GM06990 (cell line): ENCODE measurements around the gene STX2.

Source experiments
- DNase-seq: peaks from one replicate; pipeline ENCODE4 v3.0.0-alpha.2; 2011; ENCODE audit not compliant: insufficient read length; ENCODE audit errors: extremely low read depth
- H3K27me3 ChIP-seq: replicated peaks from 2 replicates; pipeline ENCODE4 v1.6.0; 2011; ENCODE audit warnings: low read length; ENCODE audit not compliant: control insufficient read depth, insufficient read depth
- H3K36me3 ChIP-seq: 2 replicates; pipeline ENCODE4 v1.5.1; 2011; ENCODE audit warnings: low read length; ENCODE audit not compliant: control insufficient read depth, insufficient read depth
- H3K4me3 ChIP-seq: replicated peaks from 2 replicates; pipeline ENCODE4 v1.5.1; 2011; ENCODE audit warnings: low read depth, mild to moderate bottlenecking, control low read depth, low read length
- CTCF ChIP-seq: IDR thresholded peaks from 2 replicates; pipeline ENCODE4 v1.5.1; 2011; ENCODE audit warnings: low read length, control low read depth, mild to moderate bottlenecking, inconsistent platforms; ENCODE audit not compliant: insufficient read depth, poor library complexity, severe bottlenecking

STX2 gene

GRCh38 chr12:130806574-130806973, 32.5 kb downstream of the STX2 start:
- no peak for TF ChIP-seq CTCF
- H3K4me3 ChIP-seq: no peak overlapping the region
- peaks cover 12% of the 10 kb centered on the region for H3K36me3 ChIP-seq
- DNase-seq: no peak
- no peaks in the 10 kb centered on the region for H3K27me3 ChIP-seq

GRCh38 chr12:130805635-130806034, 33.4 kb downstream of the STX2 start:
- Histone ChIP-seq H3K27me3 (no peaks in the 10 kb centered on the region), H3K4me3 (no peak overlapping the region), H3K36me3 (peaks cover 12% of the 10 kb centered on the region)
- DNase-seq: no peak
- no peak for TF ChIP-seq CTCF

GRCh38 chr12:130804216-130804615, 34.8 kb downstream of the STX2 start:
- no peak for DNase-seq
- H3K27me3 ChIP-seq: no peaks in the 10 kb centered on the region
- no peak overlapping the region for H3K4me3 ChIP-seq
- H3K36me3 ChIP-seq: peaks cover 12% of the 10 kb centered on the region
- no peak for TF ChIP-seq CTCF

- DNase-seq: no peak
- no peak for TF ChIP-seq CTCF
- peaks cover 12% of the 10 kb centered on the region for H3K36me3 ChIP-seq
Measured at GRCh38 chr12:130803702-130804101, 35.3 kb downstream of the STX2 start.

GRCh38 chr12:130800312-130800711, 38.7 kb downstream of the STX2 start:
- DNase-seq: no peak
- peaks cover 10% of the 10 kb centered on the region for H3K36me3 ChIP-seq
- no peak overlapping the region for H3K4me3 ChIP-seq
- no peaks in the 10 kb centered on the region for H3K27me3 ChIP-seq
- no peak for TF ChIP-seq CTCF

More at GRCh38 chr12:130803702-130804101, 35.3 kb downstream of the STX2 start:
- Histone ChIP-seq H3K27me3 (no peaks in the 10 kb centered on the region), H3K4me3 (no peak overlapping the region)

- no peak for DNase-seq
- no peak for TF ChIP-seq CTCF
- Histone ChIP-seq H3K4me3 (no peak overlapping the region), H3K27me3 (no peaks in the 10 kb centered on the region), H3K36me3 (peaks cover 4% of the 10 kb centered on the region)
Measured at GRCh38 chr12:130799051-130799450, 40.0 kb downstream of the STX2 start.
